KMS-11 (cell line): Measurements from ENCODE around the gene ERC2.

Experiments used
- H2AFZ ChIP-seq: fragments of 200-600 bp; sonication (generic); 2 replicates; pipeline ENCODE4 v1.6.1; 2016; ENCODE audit warnings: antibody characterized with exemption, mixed run types, low read depth
- H3K27ac ChIP-seq: fragments of 200-600 bp; sonication (generic); 2 replicates; pipeline ENCODE4 v1.6.1; 2016; ENCODE audit warnings: mild to moderate bottlenecking, mixed run types
- H3K27me3 ChIP-seq: fragments of 200-600 bp; sonication (generic); 2 replicates; pipeline ENCODE4 v1.6.1; 2017; ENCODE audit warnings: mild to moderate bottlenecking, low read depth, mixed run types, moderate library complexity; ENCODE audit not compliant: insufficient read depth
- H3K36me3 ChIP-seq: fragments of 200-600 bp; sonication (generic); 2 replicates; pipeline ENCODE4 v1.6.1; 2017; ENCODE audit warnings: mild to moderate bottlenecking, mixed run types; ENCODE audit not compliant: insufficient read depth
- H3K4me1 ChIP-seq: fragments of 200-600 bp; sonication (generic); 2 replicates; pipeline ENCODE4 v1.6.1; 2016; ENCODE audit warnings: mild to moderate bottlenecking, low read depth, mixed run types; ENCODE audit not compliant: poor library complexity, severe bottlenecking
- H3K4me2 ChIP-seq: fragments of 200-600 bp; sonication (generic); 2 replicates; pipeline ENCODE4 v1.7.0; 2016; ENCODE audit warnings: mild to moderate bottlenecking, mixed run types
- H3K4me3 ChIP-seq: fragments of 200-600 bp; sonication (generic); IDR thresholded peaks from 2 replicates; pipeline ENCODE4 v1.6.1; 2017; ENCODE audit warnings: low read depth, low read length, mixed read lengths; ENCODE audit not compliant: insufficient read depth
- H3K79me2 ChIP-seq: fragments of 200-600 bp; sonication (generic); 2 replicates; pipeline ENCODE4 v1.6.1; 2016; ENCODE audit warnings: low read depth, mixed run types; ENCODE audit not compliant: insufficient read depth
- H3K9ac ChIP-seq: fragments of 200-600 bp; sonication (generic); 2 replicates; pipeline ENCODE4 v1.6.1; 2016; ENCODE audit warnings: mild to moderate bottlenecking, mixed run types
- H4K20me1 ChIP-seq: fragments of 200-600 bp; sonication (generic); 2 replicates; pipeline ENCODE4 v1.6.1; 2016; ENCODE audit warnings: mild to moderate bottlenecking, mixed run types; ENCODE audit not compliant: insufficient read depth
- TF ChIP-seq, protein P1 (sequence below): fragments of 200-600 bp; sonication (generic); conservative IDR thresholded peaks from 2 replicates; pipeline ENCODE4 v1.6.1; 2017; ENCODE audit warnings: low read depth, mild to moderate bottlenecking, antibody characterized with exemption, low read length, moderate library complexity, mixed read lengths

ERC2 gene

DNA sequence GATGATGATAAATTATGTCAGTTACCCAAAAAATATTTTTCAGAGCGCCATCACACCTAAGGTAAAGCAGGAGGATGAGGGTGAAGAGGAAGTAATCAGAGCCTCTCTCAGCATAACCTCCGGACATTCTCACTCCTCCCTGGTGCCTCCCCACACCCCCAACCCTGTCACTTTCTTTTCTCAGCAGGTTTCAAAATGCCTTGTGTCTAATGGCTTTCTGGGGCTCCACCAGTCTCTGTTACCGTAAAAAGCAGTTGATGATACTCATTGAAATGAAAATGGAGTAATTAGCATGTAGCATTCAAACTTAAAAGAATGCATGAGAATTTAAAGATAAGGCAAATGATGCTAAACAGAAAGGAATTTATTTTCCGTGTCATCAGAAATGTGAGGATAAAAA is 180.0 kb downstream of the ERC2 start:
- Histone ChIP-seq H3K4me1 (peaks cover 19% of the 10 kb centered on the region), H2AFZ (no peak overlapping the region), H4K20me1 (no peaks in the 10 kb centered on the region), H3K27me3 (no peaks in the 10 kb centered on the region), H3K4me2 (no peak overlapping the region), H3K27ac (no peak overlapping the region), H3K4me3 (no peak overlapping the region), H3K36me3 (no peaks in the 10 kb centered on the region), H3K9ac (no peak overlapping the region), H3K79me2 (no peaks in the 10 kb centered on the region)
- TF ChIP-seq, protein P1, sequence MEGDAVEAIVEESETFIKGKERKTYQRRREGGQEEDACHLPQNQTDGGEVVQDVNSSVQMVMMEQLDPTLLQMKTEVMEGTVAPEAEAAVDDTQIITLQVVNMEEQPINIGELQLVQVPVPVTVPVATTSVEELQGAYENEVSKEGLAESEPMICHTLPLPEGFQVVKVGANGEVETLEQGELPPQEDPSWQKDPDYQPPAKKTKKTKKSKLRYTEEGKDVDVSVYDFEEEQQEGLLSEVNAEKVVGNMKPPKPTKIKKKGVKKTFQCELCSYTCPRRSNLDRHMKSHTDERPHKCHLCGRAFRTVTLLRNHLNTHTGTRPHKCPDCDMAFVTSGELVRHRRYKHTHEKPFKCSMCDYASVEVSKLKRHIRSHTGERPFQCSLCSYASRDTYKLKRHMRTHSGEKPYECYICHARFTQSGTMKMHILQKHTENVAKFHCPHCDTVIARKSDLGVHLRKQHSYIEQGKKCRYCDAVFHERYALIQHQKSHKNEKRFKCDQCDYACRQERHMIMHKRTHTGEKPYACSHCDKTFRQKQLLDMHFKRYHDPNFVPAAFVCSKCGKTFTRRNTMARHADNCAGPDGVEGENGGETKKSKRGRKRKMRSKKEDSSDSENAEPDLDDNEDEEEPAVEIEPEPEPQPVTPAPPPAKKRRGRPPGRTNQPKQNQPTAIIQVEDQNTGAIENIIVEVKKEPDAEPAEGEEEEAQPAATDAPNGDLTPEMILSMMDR, result no peak

DNA sequence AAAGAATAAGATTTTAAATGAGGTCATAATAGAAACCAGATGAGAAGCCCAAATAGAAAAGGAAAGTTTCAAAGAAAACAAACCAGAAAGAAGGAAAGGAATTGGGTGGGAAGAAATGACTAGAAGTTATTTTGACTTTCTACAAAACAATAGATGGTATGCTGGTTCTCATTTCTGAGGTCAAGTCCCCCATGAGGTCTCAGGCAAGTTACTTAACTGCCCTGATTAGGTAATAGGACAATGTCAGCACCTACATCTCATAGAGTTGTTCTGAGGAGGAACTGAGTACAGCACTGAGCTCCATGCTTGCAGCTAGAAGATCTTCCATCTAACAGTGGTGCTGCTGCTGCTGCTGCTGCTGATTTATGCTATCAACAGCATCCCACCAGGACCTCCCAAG is 185.9 kb downstream of the ERC2 start:
- TF ChIP-seq, protein P1, result no peak
- Histone ChIP-seq H3K79me2 (no peaks in the 10 kb centered on the region), H3K9ac (no peak overlapping the region), H4K20me1 (no peaks in the 10 kb centered on the region), H3K36me3 (no peaks in the 10 kb centered on the region), H3K4me1 (no peaks in the 10 kb centered on the region), H3K27ac (no peak overlapping the region), H3K4me3 (no peak overlapping the region), H3K27me3 (no peaks in the 10 kb centered on the region), H2AFZ (no peak overlapping the region), H3K4me2 (no peak overlapping the region)

DNA sequence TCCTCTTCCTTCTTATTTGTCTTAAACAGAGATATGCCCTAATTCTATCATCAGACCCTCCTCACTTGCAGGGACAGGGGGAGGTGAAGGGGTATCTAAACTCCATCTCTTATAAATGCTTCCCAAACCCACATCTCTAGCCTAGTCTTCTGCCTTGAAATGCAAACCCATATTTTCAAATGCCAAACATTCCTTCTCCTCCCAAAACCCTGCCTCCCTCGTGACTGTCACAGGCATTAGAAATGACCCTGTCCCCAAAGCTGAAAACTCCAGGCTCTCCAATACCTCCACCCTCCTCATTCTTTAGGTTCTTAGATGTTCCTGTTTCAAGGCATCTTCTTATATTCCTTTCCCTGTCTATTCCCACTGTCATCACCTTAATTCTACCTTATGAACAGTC is 191.0 kb downstream of the ERC2 start:
- TF ChIP-seq, protein P1, result no peak
- Histone ChIP-seq H2AFZ (no peak overlapping the region), H3K27ac (no peak overlapping the region)

DNA sequence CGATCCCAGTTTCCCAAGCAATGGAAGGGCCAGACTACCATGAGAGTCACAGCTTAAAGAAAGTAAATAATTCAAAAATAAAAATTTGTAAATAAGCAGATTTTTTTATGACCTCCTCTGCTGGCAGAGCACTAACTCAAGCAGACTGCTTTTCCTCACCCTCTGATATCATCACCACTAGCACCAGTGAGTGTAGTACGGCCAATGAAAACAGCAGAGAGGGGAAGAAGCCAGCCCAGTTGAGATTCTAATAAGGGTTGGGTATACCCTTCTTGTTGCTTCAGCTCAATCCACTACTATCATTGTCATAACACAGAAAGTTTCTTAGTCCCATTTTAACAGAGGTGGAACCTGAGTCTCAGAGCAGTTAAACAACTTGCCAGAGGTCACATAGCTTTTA is 193.1 kb downstream of the ERC2 start:
- no peaks in the 10 kb centered on the region for H3K79me2 ChIP-seq

More for the DNA sequence above, 191.0 kb downstream of the ERC2 start:
- Histone ChIP-seq H3K36me3 (no peaks in the 10 kb centered on the region), H3K79me2 (no peaks in the 10 kb centered on the region), H3K9ac (no peak overlapping the region), H3K4me2 (no peak overlapping the region), H4K20me1 (no peaks in the 10 kb centered on the region), H3K27me3 (no peaks in the 10 kb centered on the region), H3K4me1 (no peaks in the 10 kb centered on the region), H3K4me3 (no peak overlapping the region)

More for the DNA sequence above, 193.1 kb downstream of the ERC2 start:
- no peak overlapping the region for H3K4me3 ChIP-seq
- no peak overlapping the region for H3K4me2 ChIP-seq
- no peaks in the 10 kb centered on the region for H3K36me3 ChIP-seq
- H3K27ac ChIP-seq, result no peak overlapping the region
- H2AFZ ChIP-seq, result no peak overlapping the region
- H4K20me1 ChIP-seq, result no peaks in the 10 kb centered on the region
- no peak overlapping the region for H3K9ac ChIP-seq
- no peaks in the 10 kb centered on the region for H3K4me1 ChIP-seq
- no peaks in the 10 kb centered on the region for H3K27me3 ChIP-seq
- TF ChIP-seq, protein P1, result no peak
